SKM-1 (cell line): Measurements from ENCODE around the gene TP53I3.
"Not testable (repeated sequence)": the region's sequence is repeated elsewhere in the genome, so short reads cannot be mapped to it uniquely, and the experiment has no call there.

Source experiments
- DNase-seq: peaks from one replicate; lab custom pipeline; 2025; ENCODE audit not compliant: unreplicated experiment; lab: John Stamatoyannopoulos, UW

Gene TP53I3

GRCh38 chr2:24084386-24085199, at the start of gene TP53I3:
TSS of gene TP53I3 (minus strand) at chr2:24084834. CDS start at chr2:24084326, 508 bp downstream.
- peak; percentile 77 for DNase-seq

GRCh38 chr2:24132543-24132942, 47.9 kb upstream of the TP53I3 start:
- no peak for DNase-seq

GRCh38 chr2:24125956-24126355, 41.3 kb upstream of the TP53I3 start:
- DNase-seq, result no peak

- DNase-seq, result no peak
Measured at GRCh38 chr2:24123922-24124580, 39.4 kb upstream of the TP53I3 start.

DNA sequence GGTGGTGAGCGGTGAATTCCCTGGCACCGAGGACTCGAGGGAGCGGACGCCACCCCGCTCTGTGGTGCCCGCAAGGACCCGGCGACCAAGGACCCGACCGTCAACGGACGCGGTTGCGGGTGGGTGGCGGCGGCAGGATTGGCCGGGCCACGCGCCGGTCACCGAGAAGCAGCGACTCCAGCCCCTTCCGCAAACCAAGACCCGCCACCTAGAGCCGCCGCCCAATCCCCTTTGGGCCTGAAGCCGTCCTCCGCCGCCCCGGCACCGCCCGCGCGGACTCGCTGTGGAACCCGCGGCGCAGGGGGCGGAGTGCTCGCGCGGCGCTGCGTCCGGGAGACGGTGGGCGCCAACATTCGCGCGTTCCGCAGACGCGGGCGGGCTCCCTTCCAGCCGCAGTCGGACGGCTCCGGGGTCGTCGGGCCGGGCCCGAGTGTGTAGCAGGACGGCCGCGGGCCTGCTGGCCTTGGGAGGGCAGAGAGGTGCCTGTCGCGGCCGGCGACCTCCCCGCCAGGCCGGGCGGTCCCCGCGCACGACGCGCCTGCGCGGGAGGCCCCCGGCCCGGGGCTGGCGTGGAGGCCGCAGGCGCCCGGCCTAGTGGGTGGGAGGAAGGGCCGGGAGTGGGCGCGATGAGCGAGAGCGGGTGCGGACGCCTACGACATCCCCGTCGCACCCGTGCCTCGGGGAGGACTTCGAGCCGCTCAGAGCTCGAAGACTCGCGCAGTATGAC, 38.7 kb upstream of the TP53I3 start, which contains the start of the genes FAM228B and PFN4:
Gene FAM228B, plus strand, starts transcription at position 275 of the 727 bp plus-strand sequence. CDS start 893 bp downstream, outside the sequence.
Gene PFN4, minus strand, starts transcription at position 140 of the 727 bp plus-strand sequence. CDS start 799 bp downstream, outside the sequence.
- peak; percentile 55 for DNase-seq

GRCh38 chr2:24122366-24123194, 37.9 kb upstream of the TP53I3 start:
- DNase-seq, result no peak

DNA sequence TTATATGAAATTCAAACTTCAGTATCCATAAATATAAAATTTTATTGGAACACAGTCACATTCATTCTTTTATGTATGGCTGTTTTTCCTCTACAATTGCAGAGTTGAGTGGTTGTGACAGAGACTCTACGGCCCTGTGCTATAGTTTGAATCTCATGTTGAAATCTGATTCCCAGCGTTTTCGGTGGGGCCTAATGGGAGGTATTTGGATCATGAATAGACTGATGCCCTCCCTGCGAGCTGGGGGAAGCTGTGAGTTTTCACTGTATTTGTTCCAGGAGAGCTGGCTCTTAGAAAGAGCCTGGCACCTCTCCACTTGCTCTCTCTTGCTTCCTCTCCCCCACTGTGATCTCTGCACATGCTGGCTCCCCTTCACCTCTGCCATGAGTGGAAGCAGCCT, 36.8 kb upstream of the TP53I3 start:
- no peak for DNase-seq

- DNase-seq, result no peak
Measured at GRCh38 chr2:24121066-24121465, 36.4 kb upstream of the TP53I3 start.

- no peak for DNase-seq
Measured at GRCh38 chr2:24117902-24118301, 33.3 kb upstream of the TP53I3 start.

GRCh38 chr2:24115057-24115456, 30.4 kb upstream of the TP53I3 start:
- DNase-seq, result no peak

DNA sequence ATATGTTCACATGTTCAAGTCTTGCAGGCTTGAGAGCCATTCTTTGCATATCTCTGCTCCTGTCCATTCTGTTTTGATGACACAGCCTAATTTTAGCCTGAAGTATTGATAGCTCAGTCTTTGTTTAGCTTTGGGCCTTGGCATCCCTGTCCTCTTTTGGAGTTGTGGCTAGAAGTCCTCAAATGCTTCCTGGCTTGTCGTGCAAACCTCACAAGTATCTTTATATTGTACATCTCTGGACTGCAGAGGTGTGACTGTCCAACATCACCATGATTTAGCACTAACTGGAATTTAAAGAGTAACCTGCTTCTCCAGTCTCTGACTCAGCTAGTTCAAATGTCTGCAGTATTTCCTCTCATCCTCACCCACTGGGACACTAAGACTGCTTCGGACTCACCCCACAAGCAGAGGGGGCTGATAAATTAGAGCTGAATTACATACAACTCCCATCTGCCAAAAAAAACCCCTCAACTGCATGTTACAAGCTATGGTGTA, 26.8 kb upstream of the TP53I3 start:
- DNase-seq, result no peak

DNA sequence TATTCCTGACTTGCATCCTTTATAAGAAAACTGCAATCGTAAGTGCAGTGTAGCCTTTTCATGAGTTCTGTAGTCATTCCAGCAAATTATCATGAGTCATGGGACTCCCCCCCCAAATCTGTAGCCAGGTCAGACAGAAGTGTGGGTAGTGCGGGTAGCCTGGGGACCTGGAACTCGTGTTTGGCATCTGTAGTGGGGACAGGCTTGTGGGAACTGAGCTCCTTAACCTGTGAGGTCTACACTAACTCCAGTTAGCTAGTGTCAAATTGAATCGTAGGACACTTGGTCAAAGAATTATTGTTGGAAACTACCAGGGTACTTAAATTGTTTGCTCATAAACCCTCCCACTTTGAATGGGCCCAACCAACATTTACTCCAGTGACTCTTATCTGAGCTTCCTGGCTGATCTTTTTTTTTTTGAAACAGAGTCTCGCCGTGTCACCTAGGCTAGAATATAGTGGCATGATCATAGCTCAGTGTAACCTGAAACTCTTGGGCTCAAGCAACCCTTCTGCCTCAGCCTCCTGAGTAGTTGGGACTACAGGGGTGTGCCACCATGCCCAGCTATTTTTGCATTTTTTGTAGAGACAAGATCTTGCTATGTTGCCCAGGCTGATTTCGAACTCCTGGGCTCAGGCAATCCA, 26.1 kb upstream of the TP53I3 start:
- DNase-seq, result no peak

DNA sequence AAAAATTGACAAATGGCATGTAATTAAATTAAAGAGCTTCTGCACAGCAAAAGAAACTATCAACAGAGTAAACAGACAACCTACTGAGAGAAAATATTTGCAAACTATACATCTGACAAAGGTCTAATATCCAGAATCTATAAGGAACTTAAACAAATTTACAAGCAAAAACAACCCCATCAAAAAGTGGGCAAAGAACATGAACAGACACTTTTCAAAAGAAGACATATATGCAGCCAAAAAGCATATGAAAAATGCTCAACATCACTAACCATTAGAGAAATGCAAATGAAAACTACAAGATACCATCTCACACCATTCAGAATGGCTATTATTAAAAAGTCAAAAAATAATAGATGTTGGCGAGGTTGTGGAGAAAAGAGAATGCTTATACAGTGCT, 24.8 kb upstream of the TP53I3 start:
- DNase-seq, result not testable (repeated sequence)

DNA sequence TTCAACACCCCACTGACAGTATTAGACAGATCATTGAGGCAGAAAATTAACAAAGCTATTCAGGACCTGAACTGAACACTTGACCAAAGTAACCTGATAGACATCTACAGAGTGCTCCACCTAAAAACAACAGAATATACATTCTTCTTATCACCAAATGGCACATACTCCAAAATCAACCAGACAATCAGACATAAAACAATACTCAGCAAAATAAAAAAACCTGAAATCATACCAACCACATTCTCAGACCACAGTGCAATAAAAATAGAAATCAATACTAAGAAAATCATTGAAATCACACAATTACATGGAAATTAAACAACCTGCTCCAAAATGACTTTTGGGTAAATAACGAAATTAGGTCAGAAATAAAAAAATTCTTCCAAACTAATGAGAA, 22.7 kb upstream of the TP53I3 start:
- no peak for DNase-seq

GRCh38 chr2:24106786-24107185, 22.2 kb upstream of the TP53I3 start:
- no peak for DNase-seq

DNA sequence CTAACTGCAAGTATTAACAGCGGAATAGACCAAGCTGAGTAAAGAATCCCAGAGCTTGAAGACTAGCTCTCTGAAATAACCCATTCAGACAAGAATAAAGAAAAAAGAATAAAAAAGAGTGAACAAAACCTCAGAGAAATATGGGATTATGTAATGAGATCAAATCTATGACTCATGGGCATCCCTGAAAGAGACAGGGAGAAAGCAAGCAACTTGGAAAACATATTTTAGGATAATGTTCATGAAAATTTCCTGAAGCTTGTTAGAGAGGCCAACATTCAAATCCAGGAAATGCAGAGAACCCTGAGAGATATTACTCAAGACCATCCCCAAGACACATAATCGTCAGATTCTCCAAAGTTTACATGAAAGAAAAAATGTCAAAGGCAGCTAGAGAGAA, 21.2 kb upstream of the TP53I3 start:
- DNase-seq, result no peak

DNA sequence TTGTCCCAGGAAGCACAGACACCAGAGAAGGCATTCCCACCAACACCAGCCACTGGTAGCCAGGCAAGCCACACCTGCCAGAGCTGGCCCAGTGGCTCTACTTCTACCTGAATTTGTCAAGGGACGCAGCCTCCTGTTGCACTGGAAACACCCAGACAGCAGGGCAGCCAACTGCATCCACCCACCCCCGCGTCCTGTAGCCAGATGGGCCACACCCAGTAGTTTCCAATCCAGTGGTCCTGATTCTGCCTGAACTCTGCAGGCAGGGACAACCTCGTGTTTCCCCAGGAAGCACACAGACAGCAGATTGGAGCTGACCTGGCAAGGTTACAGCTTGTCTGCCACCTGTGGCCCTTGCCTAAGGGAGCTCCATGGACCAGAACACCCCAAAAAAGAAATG, 20.3 kb upstream of the TP53I3 start:
- DNase-seq, result no peak

DNA sequence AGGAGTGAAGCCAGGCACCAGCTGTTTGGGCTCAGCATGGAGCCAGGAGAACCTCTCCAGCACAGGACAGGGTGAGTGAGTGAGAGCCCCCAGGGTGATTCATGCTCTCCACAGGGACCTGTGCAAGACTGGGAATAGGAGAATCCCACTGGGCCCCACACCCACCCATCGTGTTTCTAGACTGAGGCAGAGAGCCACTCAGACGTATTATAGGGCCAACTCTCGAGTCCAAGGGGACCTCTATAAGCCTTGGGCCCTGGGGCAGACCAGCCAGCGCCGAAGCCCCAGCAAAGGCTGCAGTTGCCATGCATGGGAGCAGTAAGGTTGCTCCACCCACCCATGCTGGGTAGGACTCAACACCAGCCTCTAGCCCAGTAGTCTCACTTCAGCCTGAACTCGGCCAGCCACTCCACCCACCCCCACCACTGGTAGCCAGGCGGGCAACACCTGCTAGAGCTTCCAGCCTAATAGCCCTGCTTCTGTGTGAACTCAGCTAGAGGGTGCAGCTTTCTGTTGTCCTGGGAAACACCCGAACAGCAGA, 19.5 kb upstream of the TP53I3 start:
- DNase-seq, result no peak

- no peak for DNase-seq
Measured at GRCh38 chr2:24102677-24103076, 18.0 kb upstream of the TP53I3 start.

- no peak for DNase-seq
Measured at GRCh38 chr2:24101992-24102391, 17.4 kb upstream of the TP53I3 start.
